ENCODE data around the gene PDF.

PDF gene

DNA sequence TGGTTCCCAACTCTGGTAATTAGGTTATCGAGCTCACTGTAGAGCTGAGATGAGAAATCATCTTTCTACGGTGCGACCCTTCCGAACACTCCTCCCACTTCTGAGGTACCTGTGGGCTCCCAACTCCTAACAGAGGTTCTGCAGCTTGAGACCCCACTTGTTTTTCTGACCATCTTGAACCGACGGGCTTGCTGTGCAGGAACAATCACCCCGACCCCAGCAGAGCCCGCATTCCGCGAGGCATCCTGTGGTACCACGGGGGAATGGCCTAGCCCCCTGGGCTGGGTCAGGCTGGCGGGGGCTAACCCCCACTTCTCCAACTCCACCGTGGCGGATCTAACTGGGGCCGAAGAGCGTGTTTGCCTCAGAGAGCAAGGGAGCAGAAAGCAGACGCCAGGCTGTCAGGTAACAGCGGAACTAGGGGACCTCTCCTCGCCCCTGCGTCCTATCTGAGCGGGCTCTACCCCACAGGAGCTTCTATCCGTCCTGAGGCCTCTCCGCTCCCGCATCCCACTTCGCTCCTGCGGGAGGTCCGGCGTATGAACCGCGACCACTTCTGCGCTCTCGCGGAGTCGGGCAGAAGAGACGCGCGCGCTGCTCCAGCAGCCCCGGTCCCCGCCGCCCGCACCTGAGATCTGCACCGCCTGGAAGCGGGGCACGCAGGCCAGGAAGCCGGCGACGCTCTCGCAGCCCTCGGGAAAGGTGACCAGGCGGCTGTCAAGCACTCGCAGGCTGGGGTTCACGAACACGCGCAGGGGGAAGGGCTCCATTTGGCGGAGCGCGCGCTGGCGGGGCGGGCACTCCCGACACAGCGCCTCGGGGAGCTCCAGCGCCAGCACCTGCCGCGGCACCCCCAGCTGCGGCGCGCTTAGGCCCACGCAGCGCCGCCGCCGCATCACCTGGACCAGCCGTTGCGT is 761 bp downstream of the PDF start:
- Mint-ChIP-seq H3K9me3 (no peaks in the 10 kb centered on the region), H3K4me3 (peak overlapping the region; percentile 78), H3K36me3 (ENCODE audit: insufficient read depth) (peaks cover 29% of the 10 kb centered on the region), H3K27ac (ENCODE audit: low read depth) (peak overlapping the region; percentile 74), H3K27me3 (no peaks in the 10 kb centered on the region), H3K4me1 (peaks cover 29% of the 10 kb centered on the region)
- ATAC-seq (replicated peaks; ENCODE audit: extremely low read depth, poor library complexity, severe bottlenecking) (peak; percentile 59), DNase-seq (ENCODE audit: low spot score in 2 of 2) (no peak)

DNA sequence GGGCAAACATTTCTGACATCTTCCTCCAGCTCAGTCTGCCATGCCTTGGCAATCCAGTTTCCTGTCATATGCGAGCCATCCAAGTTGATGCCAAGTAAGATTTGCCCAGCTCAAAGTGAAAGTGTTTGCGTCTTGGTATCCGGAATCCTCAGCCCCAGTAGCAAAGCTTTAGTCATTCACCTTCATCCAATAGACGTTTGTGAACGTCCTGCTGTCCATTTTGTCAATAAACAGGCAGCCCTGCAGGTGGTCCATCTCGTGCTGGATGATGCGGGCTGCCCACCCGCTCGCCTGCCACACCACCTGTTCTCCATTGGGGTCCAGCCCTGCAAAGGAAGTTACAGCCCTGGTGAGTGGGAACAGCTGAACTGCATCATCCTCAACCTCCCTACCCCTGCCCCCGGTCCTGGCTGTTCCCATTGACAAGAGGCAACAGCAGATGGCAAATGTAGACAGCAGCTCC is 1.5 kb downstream of the PDF start:
- Mint-ChIP-seq H3K4me3 (peak overlapping the region; percentile 78), H3K9me3 (no peaks in the 10 kb centered on the region), H3K27ac (ENCODE audit: low read depth) (no peak overlapping the region), H3K27me3 (no peaks in the 10 kb centered on the region), H3K36me3 (ENCODE audit: insufficient read depth) (peaks cover 28% of the 10 kb centered on the region), H3K4me1 (peaks cover 32% of the 10 kb centered on the region)
- ATAC-seq (replicated peaks; ENCODE audit: extremely low read depth, poor library complexity, severe bottlenecking) (no peak), DNase-seq (ENCODE audit: low spot score in 2 of 2) (no peak)

DNA sequence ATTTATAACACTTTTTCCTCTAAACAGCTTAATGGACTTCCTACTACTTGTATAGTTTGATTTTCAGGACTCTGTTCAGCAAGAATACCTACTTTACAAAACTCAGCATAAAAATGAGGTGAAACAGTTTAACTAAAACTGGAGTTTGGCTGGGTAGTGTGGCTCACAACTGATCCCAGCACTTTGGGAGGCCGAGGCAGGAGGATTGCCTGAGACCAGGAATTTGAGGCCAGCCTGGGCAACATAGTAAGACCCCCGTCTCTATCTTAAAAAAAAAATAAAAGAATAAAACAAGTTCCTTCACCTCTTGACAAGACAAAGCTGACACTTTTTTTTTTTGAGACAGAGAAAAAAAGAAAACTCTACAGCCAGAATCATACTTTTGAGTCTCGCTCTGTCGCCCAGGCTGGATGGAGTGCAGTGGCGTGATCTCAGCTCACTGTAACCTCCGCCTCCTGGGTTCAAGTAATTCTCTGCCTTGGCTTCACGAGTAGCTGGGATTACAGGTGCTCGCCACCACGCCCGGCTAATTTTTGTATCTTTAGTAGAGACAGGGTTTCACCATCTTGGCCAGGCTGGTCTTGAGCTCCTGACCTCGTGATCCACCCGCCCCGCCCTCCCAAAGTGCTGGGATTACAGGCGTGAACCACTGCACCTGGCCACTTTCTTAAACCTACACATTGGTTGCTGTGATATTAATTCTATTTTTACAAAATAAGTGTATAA is 2.6 kb downstream of the PDF start:
- no peak overlapping the region for H3K27ac Mint-ChIP-seq (ENCODE audit: low read depth)
- H3K27me3 Mint-ChIP-seq, result no peaks in the 10 kb centered on the region
- no peak for ATAC-seq (replicated peaks; ENCODE audit: extremely low read depth, poor library complexity, severe bottlenecking)
- peaks cover 38% of the 10 kb centered on the region for H3K36me3 Mint-ChIP-seq (ENCODE audit: insufficient read depth)
- H3K4me1 Mint-ChIP-seq, result peaks cover 32% of the 10 kb centered on the region
- H3K4me3 Mint-ChIP-seq, result no peak overlapping the region
- H3K9me3 Mint-ChIP-seq, result no peaks in the 10 kb centered on the region
- no peak for DNase-seq (ENCODE audit: low spot score in 2 of 2)

DNA sequence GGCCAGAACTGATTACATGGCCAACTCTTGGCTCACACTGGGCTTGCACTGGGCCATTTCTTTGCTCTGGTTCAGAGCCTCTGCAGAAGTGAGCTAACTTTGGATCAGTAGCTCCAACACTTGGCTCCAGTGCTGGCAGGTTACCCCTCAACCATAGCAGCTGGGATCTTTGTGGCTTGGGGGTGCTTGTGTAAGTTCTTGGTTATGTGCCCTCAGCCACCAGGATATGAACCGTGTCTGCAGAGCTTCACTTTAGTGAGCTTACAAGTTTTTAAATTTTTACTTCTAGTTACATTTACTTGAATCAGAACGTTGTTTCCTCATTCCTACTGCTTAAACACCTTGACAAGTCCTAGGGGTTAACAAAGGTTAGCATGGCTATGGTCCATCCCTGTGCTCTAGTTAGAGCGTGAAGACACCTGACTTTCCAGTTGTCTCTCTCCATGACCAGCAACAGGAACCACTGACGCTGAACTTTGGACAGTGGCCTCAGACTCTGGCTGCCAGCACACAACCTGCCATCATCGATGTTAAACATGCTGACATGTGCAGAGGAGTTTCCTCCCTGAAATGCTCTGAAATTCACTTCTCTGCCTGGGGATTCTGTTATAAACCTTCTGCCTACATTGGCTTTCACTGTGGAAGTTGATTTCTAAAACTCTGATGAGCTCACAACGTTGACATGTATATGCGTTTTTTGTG is 4.1 kb downstream of the PDF start:
- ATAC-seq (replicated peaks; ENCODE audit: extremely low read depth, poor library complexity, severe bottlenecking) (no peak), DNase-seq (ENCODE audit: low spot score in 2 of 2) (no peak)
- Mint-ChIP-seq H3K9me3 (no peaks in the 10 kb centered on the region), H3K4me3 (no peak overlapping the region), H3K4me1 (peaks cover 32% of the 10 kb centered on the region), H3K27ac (ENCODE audit: low read depth) (no peak overlapping the region), H3K36me3 (ENCODE audit: insufficient read depth) (peaks cover 46% of the 10 kb centered on the region), H3K27me3 (no peaks in the 10 kb centered on the region)

DNA sequence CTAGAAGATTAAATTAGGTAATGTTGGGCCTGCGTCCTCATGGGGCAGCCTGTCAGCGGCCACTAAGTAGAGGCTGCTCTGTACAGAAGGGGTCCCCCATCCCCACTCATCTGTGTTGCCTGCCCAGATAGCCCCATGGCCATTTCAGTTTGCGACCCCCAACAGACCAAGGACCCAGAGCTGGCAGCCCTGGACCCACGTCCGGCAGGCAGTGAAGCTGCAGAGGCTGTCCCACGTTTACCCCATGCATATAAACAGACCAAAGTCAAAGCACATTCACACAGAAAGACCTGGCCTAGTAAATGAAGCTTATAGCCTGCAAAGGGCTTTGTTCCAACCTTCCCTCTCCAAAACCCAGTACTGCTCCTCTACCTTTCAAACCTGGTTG is 4.6 kb downstream of the PDF start:
- Mint-ChIP-seq H3K36me3 (ENCODE audit: insufficient read depth) (peaks cover 49% of the 10 kb centered on the region), H3K27ac (ENCODE audit: low read depth) (no peak overlapping the region), H3K27me3 (no peaks in the 10 kb centered on the region), H3K9me3 (no peaks in the 10 kb centered on the region), H3K4me3 (no peak overlapping the region), H3K4me1 (peaks cover 32% of the 10 kb centered on the region)
- ATAC-seq (replicated peaks; ENCODE audit: extremely low read depth, poor library complexity, severe bottlenecking), result no peak
- DNase-seq (ENCODE audit: low spot score in 2 of 2), result no peak

DNA sequence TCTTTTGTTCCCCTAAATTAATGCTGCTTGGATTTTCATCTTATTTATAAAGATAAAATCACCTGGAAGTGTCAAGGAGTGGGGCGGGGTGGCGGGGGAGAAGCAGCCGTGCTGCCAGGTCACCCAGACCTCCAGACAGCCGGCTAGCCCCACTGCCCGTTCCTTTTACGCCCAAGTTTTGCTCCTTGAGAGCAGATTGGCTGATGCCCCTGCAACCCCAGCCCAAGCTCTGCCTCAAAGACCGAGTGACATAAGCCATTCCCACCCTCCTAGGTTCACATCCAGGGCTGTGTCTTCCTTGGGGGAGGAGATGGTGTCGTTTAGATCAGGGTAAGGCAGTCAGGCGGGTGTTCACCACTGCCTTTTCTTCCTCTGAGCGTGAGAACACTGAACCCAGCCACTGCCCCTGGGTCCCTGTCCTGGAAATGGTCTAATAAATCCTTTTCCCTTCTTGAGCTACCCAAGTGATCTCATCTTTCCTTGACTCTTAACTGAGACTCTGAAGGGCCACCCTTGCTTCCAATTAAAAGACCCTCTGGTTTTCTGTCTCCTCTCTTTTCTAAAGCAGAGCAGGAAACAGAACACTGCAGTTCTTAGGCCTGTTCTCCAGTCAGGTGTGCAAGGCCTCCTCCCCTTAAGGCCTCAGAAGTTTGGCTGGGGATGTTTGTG is 5.7 kb downstream of the PDF start:
- Mint-ChIP-seq H3K4me1 (peaks cover 32% of the 10 kb centered on the region), H3K36me3 (ENCODE audit: insufficient read depth) (peaks cover 54% of the 10 kb centered on the region), H3K4me3 (no peak overlapping the region), H3K27ac (ENCODE audit: low read depth) (no peak overlapping the region), H3K27me3 (no peaks in the 10 kb centered on the region), H3K9me3 (no peaks in the 10 kb centered on the region)
- no peak for ATAC-seq (replicated peaks; ENCODE audit: extremely low read depth, poor library complexity, severe bottlenecking)
- no peak for DNase-seq (ENCODE audit: low spot score in 2 of 2)

DNA sequence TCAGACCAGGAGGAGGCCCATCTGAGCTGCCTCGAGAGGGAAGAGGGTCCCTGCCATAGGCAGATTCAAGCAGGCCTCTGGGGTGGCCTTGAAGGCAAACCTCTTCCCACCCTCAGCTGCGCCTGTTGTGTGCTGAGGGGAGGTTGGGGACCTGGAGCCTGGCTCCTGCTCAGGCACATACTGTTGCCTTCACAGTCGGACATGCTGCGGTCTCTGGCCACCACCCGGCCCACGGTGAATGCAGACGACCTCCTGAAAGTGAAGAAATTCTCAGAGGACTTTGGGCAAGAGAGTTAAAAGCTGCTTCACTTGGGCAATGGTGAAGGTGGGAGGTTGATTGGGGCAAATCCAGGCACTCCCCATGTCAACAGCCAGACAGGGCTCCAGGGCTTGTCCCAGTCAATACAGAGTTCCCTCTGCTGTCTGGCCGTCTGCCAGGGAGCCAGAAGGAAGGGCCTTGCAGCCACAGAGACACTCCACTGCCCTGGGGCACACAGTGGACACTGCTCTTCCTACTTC is 6.3 kb downstream of the PDF start:
- Mint-ChIP-seq H3K4me1 (peaks cover 27% of the 10 kb centered on the region), H3K9me3 (no peaks in the 10 kb centered on the region), H3K36me3 (ENCODE audit: insufficient read depth) (peaks cover 59% of the 10 kb centered on the region), H3K27ac (ENCODE audit: low read depth) (no peak overlapping the region), H3K4me3 (no peak overlapping the region), H3K27me3 (no peaks in the 10 kb centered on the region)
- ATAC-seq (replicated peaks; ENCODE audit: extremely low read depth, poor library complexity, severe bottlenecking) (no peak), DNase-seq (ENCODE audit: low spot score in 2 of 2) (no peak)

DNA sequence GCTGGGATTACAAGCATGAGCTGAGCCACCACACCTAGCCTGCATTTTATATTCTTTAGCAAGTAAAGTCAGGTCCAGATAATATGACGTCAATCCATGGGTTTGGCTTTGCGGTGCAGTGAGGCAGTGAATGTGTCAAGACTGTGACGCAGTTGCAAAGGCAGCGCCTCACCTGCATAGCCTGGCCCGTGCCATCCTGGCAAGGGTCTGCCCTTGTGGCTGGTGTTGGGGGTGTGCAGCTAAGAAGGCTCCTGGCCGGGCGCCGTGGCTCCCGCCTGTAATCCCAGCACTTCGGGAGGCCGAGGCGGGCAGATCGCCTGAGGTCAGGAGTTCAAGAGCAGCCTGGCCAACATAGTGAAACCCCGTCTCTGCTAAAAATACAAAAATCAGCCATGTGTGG is 7.0 kb downstream of the PDF start:
- H3K4me3 Mint-ChIP-seq, result no peak overlapping the region
- peaks cover 61% of the 10 kb centered on the region for H3K36me3 Mint-ChIP-seq (ENCODE audit: insufficient read depth)
- no peak overlapping the region for H3K27ac Mint-ChIP-seq (ENCODE audit: low read depth)

DNA sequence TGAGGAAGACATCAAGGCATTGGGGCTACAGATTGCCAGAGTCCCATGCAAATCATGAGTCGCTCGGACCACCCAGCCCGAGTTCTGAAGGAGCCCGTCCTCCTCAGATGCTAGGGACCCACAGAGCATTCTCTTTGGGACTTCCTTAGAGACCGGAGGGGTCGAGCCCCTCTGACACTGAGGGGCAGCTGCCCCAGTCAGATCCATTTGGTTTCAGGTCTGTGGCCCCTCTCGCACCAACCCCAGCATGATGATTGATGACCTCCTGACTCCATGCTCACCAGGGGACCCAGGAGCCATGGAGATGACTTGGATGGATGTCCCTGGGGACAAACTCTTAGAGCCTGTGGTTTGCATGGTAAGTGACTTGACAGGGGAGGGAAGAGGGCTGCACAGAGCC is 8.0 kb downstream of the PDF start:
- no peak for DNase-seq (ENCODE audit: low spot score in 2 of 2)
- no peak overlapping the region for H3K27ac Mint-ChIP-seq (ENCODE audit: low read depth)
- H3K36me3 Mint-ChIP-seq (ENCODE audit: insufficient read depth), result peaks cover 61% of the 10 kb centered on the region
- H3K27me3 Mint-ChIP-seq, result no peaks in the 10 kb centered on the region
- ATAC-seq (replicated peaks; ENCODE audit: extremely low read depth, poor library complexity, severe bottlenecking), result no peak
- peaks cover 17% of the 10 kb centered on the region for H3K4me1 Mint-ChIP-seq
- H3K4me3 Mint-ChIP-seq, result no peak overlapping the region
- H3K9me3 Mint-ChIP-seq, result no peaks in the 10 kb centered on the region

More for the DNA sequence above, 7.0 kb downstream of the PDF start:
- no peaks in the 10 kb centered on the region for H3K9me3 Mint-ChIP-seq
- ATAC-seq (replicated peaks; ENCODE audit: extremely low read depth, poor library complexity, severe bottlenecking) (no peak), DNase-seq (ENCODE audit: low spot score in 2 of 2) (no peak)
- peaks cover 20% of the 10 kb centered on the region for H3K4me1 Mint-ChIP-seq
- H3K27me3 Mint-ChIP-seq, result no peaks in the 10 kb centered on the region

DNA sequence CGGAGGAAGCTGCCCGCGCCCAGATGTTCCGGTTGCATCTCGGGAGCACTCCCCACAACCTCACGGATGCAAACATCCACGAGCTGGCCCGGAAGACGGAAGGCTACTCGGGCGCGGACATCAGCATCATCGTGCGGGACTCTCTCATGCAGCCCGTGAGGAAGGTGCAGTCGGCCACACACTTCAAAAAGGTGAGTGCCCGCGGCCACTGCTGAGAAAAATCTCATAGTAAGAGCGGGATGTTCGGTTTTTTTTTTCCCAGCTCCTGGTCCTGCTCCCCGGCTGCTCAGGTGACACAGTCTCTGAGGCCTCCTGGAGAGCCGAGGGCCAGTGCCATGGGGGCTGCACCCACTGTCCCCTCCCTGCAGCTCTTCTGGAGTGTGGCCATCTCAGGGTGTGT is 9.3 kb downstream of the PDF start:
- H3K4me3 Mint-ChIP-seq, result no peak overlapping the region
- no peak for ATAC-seq (replicated peaks; ENCODE audit: extremely low read depth, poor library complexity, severe bottlenecking)
- no peaks in the 10 kb centered on the region for H3K27me3 Mint-ChIP-seq
- H3K27ac Mint-ChIP-seq (ENCODE audit: low read depth), result peak overlapping the region; percentile 19
- H3K4me1 Mint-ChIP-seq, result peaks cover 12% of the 10 kb centered on the region
- no peak for DNase-seq (ENCODE audit: low spot score in 2 of 2)
- H3K9me3 Mint-ChIP-seq, result no peaks in the 10 kb centered on the region
- H3K36me3 Mint-ChIP-seq (ENCODE audit: insufficient read depth), result peaks cover 65% of the 10 kb centered on the region

DNA sequence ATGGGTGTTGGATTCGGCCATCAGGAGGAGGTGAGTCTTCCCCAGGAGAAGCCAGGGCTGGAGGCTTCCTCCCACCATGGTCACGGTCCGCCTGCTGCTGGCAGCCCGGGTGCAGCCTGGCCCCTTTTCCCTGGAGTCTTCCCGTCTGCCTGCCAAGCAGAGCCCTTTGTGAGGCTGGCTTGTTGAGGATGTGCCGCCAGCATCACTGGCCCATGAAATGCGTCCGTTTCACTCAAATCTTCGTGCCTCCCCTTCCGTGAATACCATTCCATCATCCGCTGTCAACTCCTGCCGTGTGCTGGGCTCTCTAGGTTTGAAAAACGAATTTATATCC is 9.7 kb downstream of the PDF start:
- H3K36me3 Mint-ChIP-seq (ENCODE audit: insufficient read depth), result peaks cover 65% of the 10 kb centered on the region
- H3K4me3 Mint-ChIP-seq, result no peak overlapping the region
- ATAC-seq (replicated peaks; ENCODE audit: extremely low read depth, poor library complexity, severe bottlenecking) (no peak), DNase-seq (ENCODE audit: low spot score in 2 of 2) (no peak)
- no peak overlapping the region for H3K27ac Mint-ChIP-seq (ENCODE audit: low read depth)
- peaks cover 9% of the 10 kb centered on the region for H3K4me1 Mint-ChIP-seq
- no peaks in the 10 kb centered on the region for H3K9me3 Mint-ChIP-seq
- H3K27me3 Mint-ChIP-seq, result no peaks in the 10 kb centered on the region
